HS-5 (cell line): ENCODE data around the gene SAMD9L.
"Not testable (repeated sequence)": the region's sequence is repeated elsewhere in the genome, so short reads cannot be mapped to it uniquely, and the experiment has no call there.

Source experiments
- DNase-seq: peaks from one replicate; pipeline ENCODE4 v3.0.0-alpha.2; 2012; ENCODE audit warnings: low read depth

The SAMD9L gene

DNA sequence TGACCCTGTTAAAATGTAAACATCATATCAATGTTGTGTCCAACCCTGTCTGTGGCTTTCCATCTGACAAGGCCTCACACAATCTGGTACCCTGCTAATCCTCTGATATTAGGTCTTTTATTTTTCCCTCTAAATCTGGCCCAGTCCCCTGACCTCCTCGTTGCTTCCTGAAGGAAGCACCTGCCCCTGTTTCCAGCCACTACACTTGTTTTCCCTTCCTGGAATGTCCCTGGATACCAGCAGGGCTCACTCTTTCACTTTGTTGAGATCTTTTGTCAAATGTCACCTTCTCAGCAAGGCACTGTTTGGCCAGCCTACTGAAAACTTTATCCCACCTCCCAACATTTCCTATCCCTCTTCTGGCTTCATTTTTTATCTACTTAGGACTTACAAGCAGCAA lies 2.1 kb downstream of the SAMD9L start:
- DNase-seq: no peak

DNA sequence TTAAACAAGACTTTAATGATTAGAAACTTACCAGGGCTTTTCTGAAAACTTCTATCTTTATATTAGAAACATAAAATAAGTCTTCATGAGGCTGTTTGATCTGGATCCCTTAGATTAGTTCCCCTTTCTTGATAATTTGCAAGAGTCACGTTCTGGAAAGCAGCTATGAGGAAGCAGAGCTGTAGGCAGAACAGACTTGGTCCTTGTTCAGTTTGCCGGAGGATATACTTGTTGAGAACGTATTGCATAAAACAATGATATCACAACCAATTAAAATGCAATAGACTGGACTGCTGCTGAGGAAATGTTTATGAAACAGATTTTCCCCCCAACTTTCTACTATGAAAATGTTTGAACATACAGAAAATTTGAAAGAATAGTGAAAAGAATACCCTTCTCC lies 2.8 kb downstream of the SAMD9L start:
- DNase-seq: no peak

DNA sequence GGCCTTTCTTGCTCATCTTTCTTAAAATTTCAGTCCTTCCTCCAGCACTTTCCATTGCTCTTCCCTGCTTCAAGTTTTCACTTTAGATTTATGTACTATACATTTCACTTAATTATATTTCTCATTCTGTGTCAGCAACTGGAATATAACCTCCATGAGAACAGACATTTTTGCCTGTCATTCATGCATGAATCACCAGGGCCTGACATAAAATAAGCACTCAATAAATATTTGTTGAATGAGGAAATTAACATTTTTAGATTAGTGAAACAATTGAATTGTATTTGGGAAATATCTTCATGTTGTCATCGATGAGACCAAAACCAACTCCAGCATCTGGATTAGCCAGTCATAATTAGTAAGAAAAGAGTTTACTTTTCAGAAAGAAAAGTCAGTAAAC lies 6.1 kb downstream of the SAMD9L start:
- DNase-seq: no peak

DNA sequence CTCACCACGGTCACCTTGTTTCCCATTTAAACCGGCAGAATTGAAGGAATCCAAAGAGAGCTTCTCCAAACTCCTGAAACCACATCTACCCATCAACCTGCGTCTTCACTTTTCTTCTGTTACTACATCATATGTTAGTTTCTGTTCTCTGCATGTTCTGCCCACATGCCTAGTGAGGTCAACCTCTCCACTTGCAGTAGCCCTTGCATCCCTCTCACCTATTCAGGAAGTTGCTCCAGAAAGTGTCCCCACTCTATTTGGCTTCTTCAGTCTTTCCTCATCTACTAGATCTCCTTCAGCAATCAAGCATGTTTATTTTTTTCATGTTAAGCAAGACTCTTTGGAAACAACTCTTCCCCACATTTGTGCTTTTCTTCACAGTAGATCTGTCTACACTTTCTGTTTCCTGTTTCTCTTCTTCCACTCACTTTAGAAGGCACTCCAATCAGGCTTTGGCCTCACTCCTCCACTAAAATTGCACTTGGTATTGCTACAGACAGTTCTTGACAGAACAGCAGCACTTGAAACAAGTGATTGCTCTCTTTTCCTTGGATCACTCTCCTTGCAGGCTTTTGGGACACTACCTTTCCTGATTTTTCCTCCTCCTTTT lies 7.5 kb downstream of the SAMD9L start:
- DNase-seq: no peak

DNA sequence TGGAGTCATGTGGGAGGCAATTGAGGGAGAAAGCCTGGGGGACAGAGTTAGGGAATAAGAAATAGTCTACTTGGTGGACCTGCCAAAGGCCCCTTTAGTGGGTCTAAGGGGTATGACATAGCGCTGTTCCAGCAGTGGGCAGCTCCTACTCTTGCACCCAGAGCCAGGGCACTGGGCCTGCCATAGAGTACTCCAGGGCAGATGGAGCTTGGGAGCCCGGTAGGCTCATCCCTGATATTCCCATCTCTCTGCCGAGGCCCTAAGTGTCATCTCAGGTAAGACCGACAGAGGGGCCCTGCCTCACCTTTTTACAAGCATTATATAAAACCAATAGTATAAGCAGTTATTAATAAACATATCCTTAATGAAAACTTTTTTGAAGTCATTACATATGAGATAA lies 9.6 kb downstream of the SAMD9L start:
- DNase-seq: no peak

DNA sequence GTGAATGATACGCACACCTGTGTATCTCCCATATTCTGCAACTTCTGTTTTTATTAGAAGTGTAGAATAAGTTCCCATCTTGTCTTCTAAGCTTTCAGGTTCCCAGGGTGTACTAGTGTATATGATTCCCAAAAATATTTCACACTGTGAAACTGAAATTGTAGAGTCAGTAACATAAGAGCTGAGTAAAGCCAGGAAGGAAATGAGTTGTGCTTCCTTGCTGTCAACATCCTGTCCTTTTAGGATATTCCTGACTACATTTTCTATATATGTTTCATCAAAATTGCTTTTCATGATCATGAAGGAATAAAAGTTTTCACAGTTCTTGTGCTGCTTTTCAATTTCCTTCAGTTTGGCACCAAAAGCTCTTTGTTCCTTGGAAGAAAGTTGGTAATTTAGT lies 15.2 kb downstream of the SAMD9L start:
- DNase-seq: no peak

DNA sequence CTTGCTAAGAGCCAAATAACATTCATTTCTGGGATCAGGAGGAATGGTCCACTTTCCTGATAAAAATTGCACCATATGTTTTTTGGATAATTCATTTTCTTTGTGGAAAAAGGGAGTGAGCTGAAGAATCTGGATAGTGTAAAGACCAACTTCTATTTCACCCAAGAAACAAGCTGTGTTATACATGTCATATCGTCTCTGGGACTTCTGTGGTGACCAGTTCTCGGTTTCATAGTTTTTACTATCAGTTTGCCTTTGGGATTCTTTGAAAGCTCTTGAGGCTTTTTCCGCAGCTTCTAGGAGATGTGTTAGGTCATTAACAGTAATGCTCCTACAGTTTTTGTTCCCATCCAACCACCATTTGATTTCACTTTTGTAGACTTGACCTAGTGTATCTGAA lies 16.0 kb downstream of the SAMD9L start:
- DNase-seq: no peak

DNA sequence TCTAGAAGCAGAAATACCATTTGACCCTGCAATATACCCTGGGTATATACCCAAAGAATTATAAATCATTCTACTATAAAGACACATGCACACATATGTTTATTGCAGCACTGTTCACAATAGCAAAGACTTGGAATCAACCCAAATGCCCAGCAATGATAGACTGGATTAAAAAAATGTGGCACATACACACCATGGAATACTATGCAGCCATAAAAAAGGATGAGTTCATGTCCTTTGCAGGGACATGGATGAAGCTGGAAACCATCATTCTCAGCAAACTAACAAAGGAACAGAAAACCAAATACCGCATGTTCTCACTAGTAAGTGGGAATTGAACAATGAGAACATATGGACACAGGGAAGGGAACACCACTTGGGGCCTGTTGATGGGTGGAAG lies 21.2 kb downstream of the SAMD9L start:
- DNase-seq: not testable (repeated sequence)

DNA sequence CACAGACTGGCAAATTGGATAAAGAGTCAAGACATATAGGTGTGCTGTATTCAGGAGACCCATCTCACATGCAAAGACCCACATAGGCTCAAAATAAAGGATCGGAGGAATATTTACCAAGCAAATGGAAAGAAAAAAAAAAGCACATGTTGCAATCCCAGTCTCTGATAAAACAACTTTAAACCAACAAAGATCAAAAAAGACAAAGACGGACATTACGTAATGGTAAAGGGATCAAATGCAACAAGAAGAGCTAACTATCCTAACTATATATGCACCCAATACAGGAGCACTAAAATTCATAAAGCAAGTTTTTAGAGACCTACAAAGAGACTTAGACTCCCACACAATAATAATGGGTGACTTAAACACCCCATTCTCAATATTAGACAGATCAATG lies 24.7 kb downstream of the SAMD9L start:
- not testable (repeated sequence) for DNase-seq

DNA sequence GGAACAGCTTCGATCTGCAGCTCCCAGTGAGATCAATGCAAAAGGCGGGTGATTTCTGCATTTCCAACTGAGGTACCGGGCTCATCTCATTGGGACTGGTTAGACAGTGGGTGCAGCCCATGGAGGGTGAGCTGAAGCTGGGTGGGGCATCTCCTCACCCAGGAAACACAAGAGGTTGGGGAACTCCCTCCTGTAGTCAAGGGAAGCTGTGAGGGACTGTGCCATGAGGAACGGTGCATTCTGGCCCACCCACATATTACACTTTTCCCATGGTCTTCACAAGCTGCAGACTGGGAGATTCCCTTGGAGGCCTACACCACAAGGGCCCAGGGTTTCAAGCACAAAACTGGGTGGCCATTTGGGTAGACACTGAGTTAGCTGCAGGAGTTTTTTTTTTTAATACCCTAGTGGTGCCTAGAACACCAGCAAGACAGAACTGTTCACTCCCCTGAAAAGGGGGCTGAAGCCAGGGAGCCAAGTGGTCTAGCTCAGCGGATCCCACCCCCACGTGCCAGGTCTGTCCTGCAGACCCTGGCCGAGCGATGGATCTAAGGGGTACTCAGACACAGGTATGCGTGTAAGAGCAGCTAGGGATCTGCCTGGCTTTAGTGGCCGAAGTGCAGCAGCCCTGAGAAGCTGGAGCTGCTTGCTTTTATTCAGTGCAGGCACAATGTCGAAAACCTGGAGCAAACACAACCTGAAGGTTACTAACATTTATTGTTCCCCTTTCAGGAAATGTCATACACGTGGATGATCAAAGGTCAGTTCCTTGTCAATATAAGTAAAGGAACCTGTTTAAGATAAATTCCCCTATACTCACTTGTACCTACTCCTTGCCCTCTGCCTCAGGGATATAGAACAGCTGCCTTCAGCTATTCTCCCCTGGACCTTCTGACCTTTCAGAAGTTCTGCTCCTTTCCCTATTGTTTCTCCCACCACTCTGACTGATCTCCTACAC lies 27.3 kb downstream of the SAMD9L start:
- DNase-seq: no peak

DNA sequence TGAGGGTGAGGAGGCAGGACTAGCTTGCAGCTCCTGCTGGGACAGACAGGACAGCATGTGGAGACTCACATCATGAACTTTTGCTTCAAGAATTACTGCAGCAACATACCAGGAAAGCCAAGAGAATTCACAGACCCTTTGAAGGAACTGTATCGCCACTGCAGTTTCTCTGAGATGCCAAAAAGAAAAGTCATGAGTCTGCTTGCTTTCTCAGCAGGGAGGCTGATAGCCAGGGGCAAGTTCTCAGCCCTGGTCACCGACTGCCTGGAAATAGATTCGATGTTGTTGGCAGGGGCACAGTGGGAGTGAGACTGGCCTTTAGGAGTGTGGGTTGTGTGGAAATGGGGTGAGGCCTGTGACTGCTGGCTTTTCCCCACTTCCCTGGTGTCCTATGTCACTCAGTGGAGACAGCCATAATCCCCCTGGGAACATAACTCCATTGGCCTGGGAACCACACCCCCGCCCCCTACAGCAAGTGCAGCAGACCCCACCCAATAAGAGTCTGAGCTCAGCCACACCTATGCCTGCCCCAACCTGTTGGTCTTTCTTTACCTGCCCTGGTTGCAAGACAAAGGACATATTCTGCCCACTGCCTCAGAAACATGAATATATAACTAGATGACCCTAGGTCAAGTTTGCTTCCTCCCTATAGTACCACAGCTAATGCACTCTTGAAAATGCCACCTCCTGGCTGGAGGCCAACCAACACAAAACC lies 28.8 kb downstream of the SAMD9L start:
- no peak for DNase-seq

DNA sequence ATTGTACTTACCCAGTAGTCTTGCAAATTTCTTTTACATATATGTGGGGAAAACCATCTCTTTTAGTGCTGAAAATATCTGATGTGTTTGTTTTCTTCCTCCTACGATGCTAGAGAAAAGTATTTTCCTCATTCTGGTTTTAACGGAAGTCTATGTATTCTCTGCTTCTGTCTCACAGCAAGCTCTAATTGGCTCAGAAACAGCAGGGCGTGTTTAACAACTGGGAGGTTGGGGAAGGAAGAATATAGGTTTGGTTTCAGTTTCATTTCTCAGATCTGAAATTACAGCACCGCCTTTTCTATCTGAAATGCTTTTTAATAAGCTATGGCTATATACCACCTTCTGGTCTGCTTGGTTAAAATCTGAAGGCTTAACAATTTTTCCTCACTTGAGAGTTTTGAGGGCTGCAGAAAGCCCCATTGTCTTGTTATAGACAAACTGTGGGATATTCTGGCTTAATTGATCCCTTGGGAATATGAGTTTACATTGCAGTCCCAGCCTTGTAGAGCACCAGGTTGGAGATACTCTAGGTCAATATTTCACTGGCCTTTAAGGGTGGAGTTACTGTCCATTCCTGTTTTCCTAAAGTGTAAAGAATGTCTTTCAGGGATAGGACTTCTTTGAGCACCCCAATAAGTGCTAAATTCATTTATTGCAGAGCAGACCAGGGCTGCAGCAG lies 30.2 kb downstream of the SAMD9L start, which contains the start of gene SAMD9:
SAMD9 (minus strand) TSS at position 128 of the 679 bp plus-strand sequence. CDS start 11,882 bp downstream, outside the sequence.
- DNase-seq: peak; percentile 19

DNA sequence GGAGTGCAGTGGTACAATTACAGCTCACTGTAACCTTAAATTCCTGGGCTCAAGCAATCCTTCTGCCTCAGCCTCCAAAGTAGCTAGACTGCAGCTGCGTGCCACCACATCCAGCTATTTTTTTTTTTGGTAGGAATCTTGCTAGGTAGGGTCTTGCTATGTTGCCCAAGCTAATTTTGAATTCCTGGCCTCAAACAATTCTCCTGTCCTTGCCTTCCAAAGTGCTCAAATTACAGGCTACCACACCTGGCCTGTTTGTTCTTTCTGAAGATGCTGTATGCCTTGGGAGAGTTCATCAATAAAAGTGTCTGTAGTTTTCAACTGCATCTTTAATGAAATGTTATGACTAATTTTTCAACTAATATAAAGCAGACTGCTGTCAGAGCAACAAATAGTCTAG lies 30.9 kb downstream of the SAMD9L start:
- DNase-seq: no peak

DNA sequence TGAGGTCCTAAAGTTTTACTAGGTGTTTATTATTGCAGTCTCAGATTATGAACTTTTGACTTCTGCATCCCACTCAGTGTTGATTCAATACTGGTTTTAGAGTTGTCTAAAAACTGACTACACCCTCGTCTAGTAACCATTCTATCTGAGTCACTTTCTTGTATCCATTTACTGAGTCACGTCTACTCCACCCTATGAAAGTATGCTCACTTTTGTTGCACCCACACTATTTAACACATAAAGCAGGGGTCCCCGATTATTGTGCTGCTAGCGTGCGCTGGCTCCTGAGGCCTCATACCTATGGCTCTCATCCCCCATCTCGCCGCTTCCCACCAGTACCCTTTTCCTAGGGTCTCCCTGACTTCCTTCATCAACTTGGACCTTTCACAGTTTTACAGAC lies 32.4 kb downstream of the SAMD9L start:
- peak; percentile 26 for DNase-seq

DNA sequence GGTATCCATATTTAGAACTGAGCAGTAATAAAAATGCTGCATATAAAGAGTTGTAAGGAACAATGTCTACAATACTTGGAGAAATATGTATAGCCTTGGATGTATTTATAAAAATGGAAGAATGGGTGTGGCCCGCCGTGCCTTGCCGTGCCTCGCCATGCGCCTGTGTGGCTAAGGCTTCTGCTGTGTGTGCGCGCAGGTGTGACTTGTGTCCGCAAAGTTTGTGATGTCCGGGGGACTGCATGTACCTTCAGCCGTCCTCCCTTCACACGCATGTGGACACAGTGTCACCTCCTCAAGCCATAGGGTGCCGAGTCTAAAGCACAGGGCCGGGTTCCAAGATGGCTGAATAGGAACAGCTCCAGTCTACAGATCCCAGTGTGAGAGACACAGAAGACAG lies 40.2 kb downstream of the SAMD9L start:
- no peak for DNase-seq

DNA sequence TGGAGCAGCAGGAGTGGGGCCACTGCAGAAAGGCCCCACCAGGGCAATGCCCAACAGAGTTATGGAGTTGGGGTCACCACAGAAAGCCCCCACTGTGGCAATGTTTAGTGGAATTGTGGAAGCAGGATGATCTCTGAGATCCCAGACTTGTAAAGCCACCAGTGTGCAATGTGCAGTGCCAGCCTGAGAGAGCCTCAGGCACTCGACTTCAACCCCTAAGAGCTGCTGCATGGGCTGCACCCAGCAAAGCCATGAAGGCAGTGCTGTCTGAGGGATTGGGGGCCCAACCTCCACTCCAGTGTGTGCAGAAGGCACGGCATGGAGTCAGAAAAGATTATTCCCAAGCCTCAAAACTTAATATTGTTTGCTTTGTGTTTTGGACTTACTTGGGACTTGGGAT lies 50.8 kb downstream of the SAMD9L start:
- no peak for DNase-seq

DNA sequence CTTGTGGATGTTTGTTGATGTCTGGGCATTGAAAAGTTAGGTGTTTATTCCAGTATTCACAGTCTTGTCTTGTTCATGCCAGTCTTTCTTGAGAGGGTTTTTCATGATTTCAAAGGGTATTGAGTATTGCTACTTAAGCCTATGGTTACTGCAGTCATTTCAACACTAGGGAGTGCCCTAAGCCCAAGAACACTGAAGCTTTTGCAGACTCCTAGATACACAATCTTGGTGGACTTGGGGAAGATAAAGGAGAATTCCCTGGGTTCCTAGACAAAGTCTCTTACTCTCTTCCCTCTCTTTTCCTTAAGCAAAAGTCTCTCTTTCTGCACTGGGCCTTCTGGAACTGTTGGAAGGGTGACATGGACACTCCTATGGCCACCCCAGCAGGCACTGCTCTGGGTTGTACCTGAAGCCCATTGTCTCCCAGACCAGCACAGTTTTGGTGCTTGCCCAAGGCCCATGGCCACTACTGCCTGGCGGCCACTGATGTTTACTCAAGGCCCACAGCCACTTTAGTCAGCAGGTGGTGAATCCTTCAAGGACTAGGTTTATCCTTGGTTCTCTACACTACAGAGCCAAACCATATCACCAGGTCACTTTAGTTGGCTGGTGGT lies 55.3 kb downstream of the SAMD9L start:
- DNase-seq: no peak
